Right atrium auricular region (tissue), 2 donors: ENCODE measurements around the gene ARL14EP. TPM values are rescaled to one million over a fixed set of nuclear protein-coding genes. Genes with fewer than 3 reads are reported as not detected.
A peak's percentile ranks its signal among the peaks of the same experiment; 100 is the strongest.

Experiments used
- DNase-seq: peaks from one replicate; pipeline ENCODE4 v3.0.0-alpha.2; 2019; ENCODE audit warnings: low spot score
- H3K27ac ChIP-seq, 2 donors: fragments of 200-600 bp; sonication (generic); 1 replicate in 1 of 2; 2 replicates in 1 of 2; pipeline ENCODE4 v1.5.1; 2016 to 2019
- H3K27me3 ChIP-seq, 2 donors: fragments of 200-600 bp; sonication (generic); one replicate each; pipeline versions ENCODE4 v1.5.1 to v1.6.0; 2017 to 2019
- H3K36me3 ChIP-seq: fragments of 200-600 bp; sonication (generic); one replicate; pipeline ENCODE4 v1.5.1; 2016
- H3K4me1 ChIP-seq, 2 donors: fragments of 200-600 bp; sonication (generic); one replicate each; pipeline versions ENCODE4 v1.5.1 to v1.6.0; 2017 to 2019
- H3K4me3 ChIP-seq, 2 donors: fragments of 200-600 bp; sonication (generic); 1 replicate in 1 of 2; 2 replicates in 1 of 2; pipeline ENCODE4 v1.5.1; 2017 to 2019; ENCODE audit warnings: mild to moderate bottlenecking in 1 of 2, moderate library complexity in 1 of 2
- H3K9me3 ChIP-seq, 2 donors: fragments of 200-600 bp; sonication (generic); one replicate each; pipeline ENCODE4 v1.5.1; 2019
- total RNA-seq, 2 donors: library from RNA; depleted of rRNA; stranded (reverse); fragments of >200 nt; gene quantifications; one replicate each; pipeline ENCODE4 v1.1.0, GENCODE V29; 2016
- TF ChIP-seq, protein P1 (sequence below), 2 donors: fragments of 200-600 bp; sonication (generic); IDR thresholded peaks; one replicate each; pipeline ENCODE4 v1.5.1; 2019; ENCODE audit warnings: antibody characterized with exemption in 2 of 2

The ARL14EP gene
- total RNA-seq, 2 donors from 2014 or later, result 20.6 to 29.3 TPM

DNA sequence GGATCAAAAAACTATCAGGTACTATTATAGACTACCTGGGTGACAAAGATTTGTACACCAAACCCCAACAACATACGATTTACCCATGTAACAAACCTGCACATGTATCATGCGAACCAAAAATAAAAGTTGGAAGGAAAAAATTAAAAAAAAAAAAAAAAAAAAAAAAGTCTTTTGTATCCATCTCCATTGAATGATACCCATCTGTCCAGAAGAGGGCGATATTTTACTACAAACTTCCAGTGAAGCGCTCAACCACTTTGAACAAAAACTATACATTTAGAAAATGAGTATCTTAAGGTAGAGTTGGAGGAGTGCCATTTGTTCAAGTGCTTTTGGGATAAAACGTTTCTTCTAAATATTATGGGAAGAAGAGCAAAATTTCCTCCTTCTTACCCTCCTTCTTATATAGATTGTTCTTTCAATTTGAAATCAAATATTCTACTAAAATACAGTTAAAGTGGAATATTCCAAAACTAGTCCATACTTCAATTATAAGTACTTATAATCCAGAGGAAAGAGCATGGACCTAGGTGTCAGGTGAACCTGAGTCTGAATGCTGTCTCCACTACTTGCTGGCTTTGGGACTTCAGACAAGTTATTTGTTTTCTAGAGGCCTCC, 23.3 kb downstream of the ARL14EP start:
- no peak for DNase-seq
- H3K9me3 ChIP-seq, result no peaks in the 10 kb centered on the region
- no peaks in the 10 kb centered on the region for H3K4me1 ChIP-seq
- H3K36me3 ChIP-seq, result no peaks in the 10 kb centered on the region
- TF ChIP-seq, protein P1, sequence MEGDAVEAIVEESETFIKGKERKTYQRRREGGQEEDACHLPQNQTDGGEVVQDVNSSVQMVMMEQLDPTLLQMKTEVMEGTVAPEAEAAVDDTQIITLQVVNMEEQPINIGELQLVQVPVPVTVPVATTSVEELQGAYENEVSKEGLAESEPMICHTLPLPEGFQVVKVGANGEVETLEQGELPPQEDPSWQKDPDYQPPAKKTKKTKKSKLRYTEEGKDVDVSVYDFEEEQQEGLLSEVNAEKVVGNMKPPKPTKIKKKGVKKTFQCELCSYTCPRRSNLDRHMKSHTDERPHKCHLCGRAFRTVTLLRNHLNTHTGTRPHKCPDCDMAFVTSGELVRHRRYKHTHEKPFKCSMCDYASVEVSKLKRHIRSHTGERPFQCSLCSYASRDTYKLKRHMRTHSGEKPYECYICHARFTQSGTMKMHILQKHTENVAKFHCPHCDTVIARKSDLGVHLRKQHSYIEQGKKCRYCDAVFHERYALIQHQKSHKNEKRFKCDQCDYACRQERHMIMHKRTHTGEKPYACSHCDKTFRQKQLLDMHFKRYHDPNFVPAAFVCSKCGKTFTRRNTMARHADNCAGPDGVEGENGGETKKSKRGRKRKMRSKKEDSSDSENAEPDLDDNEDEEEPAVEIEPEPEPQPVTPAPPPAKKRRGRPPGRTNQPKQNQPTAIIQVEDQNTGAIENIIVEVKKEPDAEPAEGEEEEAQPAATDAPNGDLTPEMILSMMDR (IDR thresholded peaks at IDR 0.05), result peak; percentile 69 to 71
- H3K27me3 ChIP-seq, result no peaks in the 10 kb centered on the region
- no peak overlapping the region for H3K27ac ChIP-seq
- H3K4me3 ChIP-seq, result no peak overlapping the region

DNA sequence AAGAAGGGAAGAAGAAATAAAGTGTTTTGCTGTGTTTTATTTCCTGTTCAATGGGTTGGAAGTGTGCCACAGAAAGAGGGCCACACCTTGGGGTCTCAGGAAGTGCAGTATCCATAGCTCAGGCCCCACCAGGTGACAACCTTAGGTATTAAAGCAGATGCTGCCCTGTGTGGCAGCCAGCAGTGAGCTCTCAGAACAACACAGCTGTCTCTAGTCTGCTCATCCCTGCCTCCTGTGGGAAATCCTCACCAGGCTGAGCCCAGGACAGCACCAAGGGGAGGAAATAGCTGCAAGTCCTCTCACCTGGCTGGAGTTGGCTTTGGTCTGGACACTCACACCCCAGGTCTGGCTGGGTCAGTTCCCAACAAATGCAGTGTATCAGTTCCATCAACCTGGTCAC, 25.1 kb downstream of the ARL14EP start:
- no peaks in the 10 kb centered on the region for H3K36me3 ChIP-seq
- TF ChIP-seq, protein P1 (IDR thresholded peaks at IDR 0.05), result no peak
- no peaks in the 10 kb centered on the region for H3K9me3 ChIP-seq
- H3K27ac ChIP-seq, result no peak overlapping the region
- no peak overlapping the region for H3K4me3 ChIP-seq
- no peak for DNase-seq
- H3K4me1 ChIP-seq, result no peaks in the 10 kb centered on the region
- H3K27me3 ChIP-seq, result no peaks in the 10 kb centered on the region

DNA sequence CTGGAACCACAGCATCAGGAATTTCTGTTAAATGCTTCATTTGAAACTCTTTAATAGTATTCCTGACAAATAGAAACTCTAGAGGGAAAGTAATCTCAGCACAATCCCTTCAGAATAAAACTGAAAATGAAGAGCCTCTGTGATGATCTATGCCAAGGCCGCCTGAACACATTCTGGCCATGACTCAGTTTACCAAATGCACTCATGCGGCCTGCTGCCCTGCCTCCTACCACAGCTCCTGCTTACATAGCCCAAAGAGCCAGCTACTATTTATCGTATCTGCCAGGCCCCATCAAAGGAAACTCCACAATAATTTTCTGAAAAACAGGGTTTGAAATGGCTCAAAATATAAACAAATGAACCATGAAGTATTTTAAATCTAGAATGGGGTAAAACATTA, 27.0 kb downstream of the ARL14EP start:
- no peak overlapping the region for H3K4me3 ChIP-seq

DNA sequence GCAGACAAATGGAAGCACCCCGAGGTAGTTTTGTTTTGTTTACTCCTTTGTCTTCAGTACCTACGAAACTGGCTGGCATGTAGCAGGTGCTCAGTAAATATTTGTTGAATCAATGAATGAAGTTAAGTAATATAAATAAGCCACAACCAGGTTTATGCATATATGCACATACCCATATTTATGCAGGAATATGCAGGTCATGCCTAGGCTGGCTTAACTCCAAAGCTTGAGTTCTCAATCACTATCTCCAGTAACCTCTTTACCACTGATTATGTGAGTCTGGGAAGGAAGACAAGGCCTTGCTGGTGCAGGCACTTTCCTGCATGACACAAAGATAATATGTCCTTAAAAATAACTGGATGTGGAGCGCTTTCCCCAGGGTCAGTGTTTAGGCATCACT, 27.5 kb downstream of the ARL14EP start:
- TF ChIP-seq, protein P1 (IDR thresholded peaks at IDR 0.05), result no peak
- Histone ChIP-seq H3K4me1 (no peaks in the 10 kb centered on the region), H3K27me3 (no peaks in the 10 kb centered on the region), H3K4me3 (no peak overlapping the region), H3K36me3 (no peaks in the 10 kb centered on the region), H3K9me3 (no peaks in the 10 kb centered on the region), H3K27ac (no peak overlapping the region)
- no peak for DNase-seq

More for the DNA sequence above, 27.0 kb downstream of the ARL14EP start:
- Histone ChIP-seq H3K36me3 (no peaks in the 10 kb centered on the region), H3K9me3 (no peaks in the 10 kb centered on the region), H3K4me1 (no peaks in the 10 kb centered on the region), H3K27me3 (no peaks in the 10 kb centered on the region), H3K27ac (no peak overlapping the region)
- TF ChIP-seq, protein P1 (IDR thresholded peaks at IDR 0.05), result no peak
- no peak for DNase-seq

DNA sequence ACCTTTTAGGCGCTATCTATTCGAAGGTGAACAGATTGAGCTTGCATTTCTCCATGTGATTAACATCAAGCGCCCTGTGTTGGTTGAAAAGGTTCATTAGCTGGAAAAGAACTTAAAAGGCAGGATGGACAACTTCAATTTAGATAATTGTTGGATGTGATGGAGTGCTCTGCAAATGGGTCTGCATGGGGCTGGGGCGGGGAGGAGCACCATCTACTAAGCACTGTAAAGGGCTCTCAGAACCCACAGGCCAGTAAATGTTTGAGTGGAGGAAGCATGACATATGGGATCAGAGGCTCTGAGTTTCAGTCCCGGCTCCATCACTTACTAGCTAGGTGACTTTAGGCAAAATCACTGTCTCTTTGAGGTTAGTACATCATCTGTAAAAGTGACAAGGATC, 28.2 kb downstream of the ARL14EP start:
- Histone ChIP-seq H3K27ac (no peak overlapping the region), H3K36me3 (no peaks in the 10 kb centered on the region), H3K27me3 (no peaks in the 10 kb centered on the region), H3K4me1 (no peaks in the 10 kb centered on the region), H3K4me3 (no peak overlapping the region), H3K9me3 (no peaks in the 10 kb centered on the region)
- DNase-seq, result no peak
- TF ChIP-seq, protein P1 (IDR thresholded peaks at IDR 0.05), result no peak

DNA sequence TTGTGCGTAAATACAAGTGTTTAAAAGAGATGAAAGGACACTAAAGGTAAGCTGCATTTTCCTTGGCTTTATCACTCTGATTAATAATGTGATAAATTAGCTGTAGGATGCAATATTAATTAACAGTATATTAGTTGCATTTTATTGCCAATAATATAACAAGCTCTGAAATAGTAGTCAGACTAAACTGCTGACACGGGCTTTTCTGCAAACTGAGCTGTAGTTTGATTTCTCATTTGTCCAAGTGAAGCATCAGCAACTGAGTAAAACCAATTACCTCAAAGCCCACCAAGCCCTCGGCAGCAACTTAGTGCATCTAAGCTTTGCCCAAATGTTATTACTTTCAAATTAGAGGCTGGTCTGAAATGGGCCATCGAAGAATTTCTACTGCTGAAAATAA, 33.5 kb downstream of the ARL14EP start:
- TF ChIP-seq, protein P1 (IDR thresholded peaks at IDR 0.05), result no peak
- no peak for DNase-seq
- H3K4me1 ChIP-seq, result peaks cover 0 to 7% of the 10 kb centered on the region in 2 donors
- no peaks in the 10 kb centered on the region for H3K9me3 ChIP-seq
- no peaks in the 10 kb centered on the region for H3K36me3 ChIP-seq
- H3K27ac ChIP-seq, result no peak overlapping the region
- H3K4me3 ChIP-seq, result no peak overlapping the region
- H3K27me3 ChIP-seq, result no peaks in the 10 kb centered on the region
